ENCODE measurements around the gene SEMA7A.

DNA sequence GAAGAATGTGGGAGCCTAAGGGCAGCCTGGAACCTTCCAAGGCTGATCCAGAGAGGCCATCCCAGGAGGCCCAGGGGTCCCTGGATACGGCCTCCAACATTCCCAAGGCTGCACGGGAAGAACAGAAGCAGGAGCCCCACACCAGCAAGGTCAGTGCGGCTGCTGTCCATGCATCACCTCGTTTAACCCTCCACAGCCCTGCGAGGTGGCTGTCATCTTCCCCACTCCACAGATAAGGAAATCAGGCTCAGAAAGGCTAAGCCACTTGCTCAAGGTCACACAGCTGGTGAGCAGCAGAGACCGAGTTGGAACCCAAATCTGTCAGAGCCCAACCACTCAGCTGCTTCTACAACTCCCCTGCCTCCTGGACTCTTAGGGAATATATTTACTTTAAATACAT, 21.6 kb downstream of the SEMA7A start:
- TF ChIP-seq GATA3 (IDR thresholded peaks at IDR 0.05; ENCODE audit: low read depth, low read length) (no peak), GATA2 (IDR thresholded peaks at IDR 0.05; ENCODE audit: low read depth, low read length) (no peak)
